Vagina (tissue), 2 donors: ENCODE measurements around the gene TMEM244.

Experiments
- POLR2A ChIP-seq, 2 donors: fragments of 450-650 bp; IDR thresholded peaks; one replicate each; pipeline ENCODE4 v1.6.1; 2017; ENCODE audit warnings: antibody characterized with exemption in 2 of 2, mild to moderate bottlenecking in 2 of 2, moderate library complexity in 2 of 2
- POLR2AphosphoS5 ChIP-seq, 2 donors: sonication (generic); formaldehyde crosslinking; IDR thresholded peaks; one replicate each; pipeline ENCODE4 v1.9.0; 2017; ENCODE audit warnings: antibody characterized with exemption in 2 of 2, mild to moderate bottlenecking in 2 of 2, low read depth in 1 of 2; ENCODE audit not compliant: insufficient read depth in 1 of 2

GRCh38 chr6:129793447-129793846 lies 67.7 kb downstream of the TMEM244 start:
- TF ChIP-seq POLR2AphosphoS5 (IDR thresholded peaks at IDR 0.05; ENCODE audit: insufficient read depth in 1 of 2, low read depth in 1 of 2) (no peak), POLR2A (IDR thresholded peaks at IDR 0.05) (no peak)
